Smooth muscle cell (in vitro differentiated cells): ENCODE measurements around the gene MAP4K2. TPM values are rescaled to one million over a fixed set of nuclear protein-coding genes. Genes with fewer than 3 reads are reported as not detected.

Source experiments
- DNase-seq: peaks from one replicate; lab custom pipeline; 2025; ENCODE audit not compliant: unreplicated experiment; lab: John Stamatoyannopoulos, UW
- H2AFZ ChIP-seq: fragments of 200-600 bp; sonication (generic); 2 replicates; pipeline ENCODE4 v1.6.0; 2016; ENCODE audit warnings: antibody characterized with exemption, low read depth, mild to moderate bottlenecking
- H3F3A ChIP-seq: fragments of 200-600 bp; sonication (generic); 2 replicates; pipeline ENCODE4 v1.6.0; 2017; ENCODE audit warnings: antibody characterized with exemption, low read depth
- H3K27ac ChIP-seq: fragments of 200-600 bp; sonication (generic); 2 replicates; pipeline ENCODE4 v1.5.1; 2016; ENCODE audit warnings: low read depth, mild to moderate bottlenecking
- H3K27me3 ChIP-seq: fragments of 200-600 bp; sonication (generic); 2 replicates; pipeline ENCODE4 v1.6.1; 2016; ENCODE audit warnings: low read depth, mild to moderate bottlenecking
- H3K36me3 ChIP-seq: fragments of 200-600 bp; sonication (generic); 2 replicates; pipeline ENCODE4 v1.5.1; 2016; ENCODE audit warnings: low read depth
- H3K4me1 ChIP-seq: fragments of 200-600 bp; sonication (generic); 2 replicates; pipeline ENCODE4 v1.5.1; 2016; ENCODE audit warnings: low read depth
- H3K4me2 ChIP-seq: fragments of 200-600 bp; sonication (generic); 2 replicates; pipeline ENCODE4 v1.6.0; 2016; ENCODE audit warnings: mild to moderate bottlenecking
- H3K4me3 ChIP-seq: fragments of 200-600 bp; sonication (generic); 2 replicates; pipeline ENCODE4 v1.5.1; 2016; ENCODE audit warnings: mild to moderate bottlenecking
- H3K79me2 ChIP-seq: fragments of 200-600 bp; sonication (generic); 2 replicates; pipeline ENCODE4 v1.6.0; 2016; ENCODE audit warnings: low read depth, mild to moderate bottlenecking
- H3K9ac ChIP-seq: fragments of 200-600 bp; sonication (generic); 2 replicates; pipeline ENCODE4 v1.6.0; 2016; ENCODE audit warnings: low read depth
- H3K9me3 ChIP-seq: fragments of 200-600 bp; sonication (generic); replicated peaks from 2 replicates; pipeline ENCODE4 v1.5.1; 2016; ENCODE audit warnings: low read depth
- H4K20me1 ChIP-seq: fragments of 200-600 bp; sonication (generic); 2 replicates; pipeline ENCODE4 v1.6.0; 2016; ENCODE audit warnings: low read depth
- CTCF ChIP-seq: fragments of 200-600 bp; sonication (generic); IDR thresholded peaks from 2 replicates; pipeline ENCODE4 v1.5.1; 2017; ENCODE audit warnings: borderline replicate concordance, mild to moderate bottlenecking, antibody characterized with exemption; ENCODE audit not compliant: insufficient read depth, poor library complexity, severe bottlenecking
- WGBS: methylation state at CpG from one replicate; pipeline ENCODE4 v1.1.7; 2016; ENCODE audit warnings: low lambda C conversion rate; 5-methylcytosine and 5-hydroxymethylcytosine counted together
- polyA plus RNA-seq: library from polyadenylated mRNA; unstranded; fragments of >200 nt; fragmentation: Nextera tagmentation; extraction: Ambion mirVana; gene quantifications from 2 replicates; pipeline ENCODE4 v1.2.1, GENCODE V29; 2016
- total RNA-seq: library from RNA; depleted of rRNA; stranded (reverse); fragments of >200 nt; gene quantifications from 2 replicates; pipeline ENCODE4 v1.2.3, GENCODE V29; 2014

MAP4K2 gene
- total and polyA plus RNA-seq, 2 experiments from 2014 or later: 23.6 to 28.9 TPM

- no peaks in the 10 kb centered on the region for H3K36me3 ChIP-seq
- H3K9ac ChIP-seq: no peak overlapping the region
- no peaks in the 10 kb centered on the region for H3K4me1 ChIP-seq
- no peak overlapping the region for H3K4me3 ChIP-seq
- no peak overlapping the region for H3K27ac ChIP-seq
- H4K20me1 ChIP-seq: no peaks in the 10 kb centered on the region
- H3K79me2 ChIP-seq: no peaks in the 10 kb centered on the region
- 95% methylated on average over 25 of the region's 25 CpGs for WGBS
- no peak overlapping the region for H2AFZ ChIP-seq
- H3K27me3 ChIP-seq: no peaks in the 10 kb centered on the region
- H3F3A ChIP-seq: no peaks in the 10 kb centered on the region
- no peak for DNase-seq
- H3K4me2 ChIP-seq: no peak overlapping the region
- TF ChIP-seq CTCF: no peak
- no peaks in the 10 kb centered on the region for H3K9me3 ChIP-seq
Measured at GRCh38 chr11:64790205-64791095, 12.6 kb downstream of the MAP4K2 start.

GRCh38 chr11:64789331-64790204 lies 13.4 kb downstream of the MAP4K2 start:
- H3F3A ChIP-seq: no peaks in the 10 kb centered on the region
- H3K4me2 ChIP-seq: no peak overlapping the region
- H3K27me3 ChIP-seq: no peaks in the 10 kb centered on the region
- H4K20me1 ChIP-seq: no peaks in the 10 kb centered on the region
- H2AFZ ChIP-seq: no peak overlapping the region
- no peak overlapping the region for H3K27ac ChIP-seq
- no peak overlapping the region for H3K4me3 ChIP-seq
- TF ChIP-seq CTCF: no peak
- 97% methylated on average over 15 of the region's 15 CpGs for WGBS
- H3K79me2 ChIP-seq: no peaks in the 10 kb centered on the region
- H3K9ac ChIP-seq: no peak overlapping the region
- no peaks in the 10 kb centered on the region for H3K36me3 ChIP-seq
- no peaks in the 10 kb centered on the region for H3K9me3 ChIP-seq
- H3K4me1 ChIP-seq: no peaks in the 10 kb centered on the region
- DNase-seq: no peak

GRCh38 chr11:64788321-64789215 lies 14.4 kb downstream of the MAP4K2 start:
- Histone ChIP-seq H3K4me1 (no peaks in the 10 kb centered on the region), H3K4me2 (no peak overlapping the region)
- TF ChIP-seq CTCF: no peak

More at GRCh38 chr11:64788321-64789215, 14.4 kb downstream of the MAP4K2 start:
- H3K4me3 ChIP-seq: no peak overlapping the region
- no peaks in the 10 kb centered on the region for H3K79me2 ChIP-seq
- no peaks in the 10 kb centered on the region for H3F3A ChIP-seq
- H3K27me3 ChIP-seq: no peaks in the 10 kb centered on the region
- 91% methylated on average over 9 of the region's 9 CpGs for WGBS
- no peak overlapping the region for H3K27ac ChIP-seq
- H3K36me3 ChIP-seq: no peaks in the 10 kb centered on the region
- H2AFZ ChIP-seq: no peak overlapping the region
- H3K9ac ChIP-seq: no peak overlapping the region
- no peak for DNase-seq
- no peaks in the 10 kb centered on the region for H3K9me3 ChIP-seq
- H4K20me1 ChIP-seq: no peaks in the 10 kb centered on the region
